ENCODE results near the gene OTUD3.

OTUD3 gene, protein sequence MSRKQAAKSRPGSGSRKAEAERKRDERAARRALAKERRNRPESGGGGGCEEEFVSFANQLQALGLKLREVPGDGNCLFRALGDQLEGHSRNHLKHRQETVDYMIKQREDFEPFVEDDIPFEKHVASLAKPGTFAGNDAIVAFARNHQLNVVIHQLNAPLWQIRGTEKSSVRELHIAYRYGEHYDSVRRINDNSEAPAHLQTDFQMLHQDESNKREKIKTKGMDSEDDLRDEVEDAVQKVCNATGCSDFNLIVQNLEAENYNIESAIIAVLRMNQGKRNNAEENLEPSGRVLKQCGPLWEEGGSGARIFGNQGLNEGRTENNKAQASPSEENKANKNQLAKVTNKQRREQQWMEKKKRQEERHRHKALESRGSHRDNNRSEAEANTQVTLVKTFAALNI

DNA sequence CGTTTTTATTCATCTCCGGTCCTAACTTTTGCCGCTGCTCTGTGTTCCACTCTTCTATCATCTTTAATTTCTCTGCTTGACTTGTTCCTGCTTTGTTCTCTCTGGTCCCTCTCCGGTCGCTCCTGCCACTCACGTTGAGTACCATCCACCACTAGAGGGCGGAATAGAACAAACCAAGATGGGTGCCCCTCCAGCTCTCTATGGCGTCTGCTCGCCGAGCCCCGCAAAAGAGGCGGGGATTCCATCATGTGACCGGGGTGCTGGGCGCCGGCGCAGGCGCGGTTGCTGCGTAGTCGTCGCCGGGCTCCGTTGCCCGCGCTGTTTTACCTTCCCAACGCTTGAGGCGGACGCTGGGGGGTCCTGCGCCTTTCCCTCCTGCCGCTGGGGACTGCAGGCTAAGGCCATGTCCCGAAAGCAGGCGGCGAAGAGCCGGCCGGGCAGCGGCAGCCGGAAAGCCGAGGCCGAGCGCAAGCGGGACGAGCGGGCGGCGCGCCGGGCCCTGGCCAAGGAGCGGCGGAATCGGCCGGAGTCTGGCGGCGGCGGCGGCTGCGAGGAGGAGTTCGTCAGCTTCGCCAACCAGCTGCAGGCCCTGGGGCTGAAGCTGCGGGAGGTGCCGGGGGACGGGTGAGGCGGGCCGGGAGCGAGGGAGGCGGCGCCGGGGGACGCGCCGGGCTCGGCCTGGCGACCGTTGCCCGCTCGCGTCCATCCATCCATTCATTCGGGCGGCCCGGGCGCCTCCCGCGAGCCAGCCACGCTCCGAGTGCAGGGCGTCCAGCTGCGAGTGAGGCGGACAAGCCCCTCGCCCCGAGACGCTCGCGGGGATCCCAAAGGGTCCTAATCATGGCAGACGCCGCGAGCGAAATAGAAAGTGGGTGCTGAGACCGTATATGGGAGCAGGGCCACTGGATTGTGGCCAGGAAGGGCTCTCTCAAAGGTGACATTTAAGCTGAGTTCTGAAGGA is at the start of gene OTUD3:
Gene OTUD3, plus strand, starts transcription at position 285 of the 961 bp plus-strand sequence. Its CDS starts 119 bp downstream, at position 404.
- peak; percentile 97 for DNase-seq (ENCODE audit: low spot score)
- in situ Hi-C loops (cut with MboI; ENCODE audit: low pct_unique_long_range_greater_than_20kb, low sequenced_read_pairs, unreplicated experiment): no loop called here
- TF ChIP-seq, protein P1, sequence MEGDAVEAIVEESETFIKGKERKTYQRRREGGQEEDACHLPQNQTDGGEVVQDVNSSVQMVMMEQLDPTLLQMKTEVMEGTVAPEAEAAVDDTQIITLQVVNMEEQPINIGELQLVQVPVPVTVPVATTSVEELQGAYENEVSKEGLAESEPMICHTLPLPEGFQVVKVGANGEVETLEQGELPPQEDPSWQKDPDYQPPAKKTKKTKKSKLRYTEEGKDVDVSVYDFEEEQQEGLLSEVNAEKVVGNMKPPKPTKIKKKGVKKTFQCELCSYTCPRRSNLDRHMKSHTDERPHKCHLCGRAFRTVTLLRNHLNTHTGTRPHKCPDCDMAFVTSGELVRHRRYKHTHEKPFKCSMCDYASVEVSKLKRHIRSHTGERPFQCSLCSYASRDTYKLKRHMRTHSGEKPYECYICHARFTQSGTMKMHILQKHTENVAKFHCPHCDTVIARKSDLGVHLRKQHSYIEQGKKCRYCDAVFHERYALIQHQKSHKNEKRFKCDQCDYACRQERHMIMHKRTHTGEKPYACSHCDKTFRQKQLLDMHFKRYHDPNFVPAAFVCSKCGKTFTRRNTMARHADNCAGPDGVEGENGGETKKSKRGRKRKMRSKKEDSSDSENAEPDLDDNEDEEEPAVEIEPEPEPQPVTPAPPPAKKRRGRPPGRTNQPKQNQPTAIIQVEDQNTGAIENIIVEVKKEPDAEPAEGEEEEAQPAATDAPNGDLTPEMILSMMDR (IDR thresholded peaks at IDR 0.05; ENCODE audit: extremely low read depth, insufficient read depth, missing control alignments): peak; percentile 86

DNA sequence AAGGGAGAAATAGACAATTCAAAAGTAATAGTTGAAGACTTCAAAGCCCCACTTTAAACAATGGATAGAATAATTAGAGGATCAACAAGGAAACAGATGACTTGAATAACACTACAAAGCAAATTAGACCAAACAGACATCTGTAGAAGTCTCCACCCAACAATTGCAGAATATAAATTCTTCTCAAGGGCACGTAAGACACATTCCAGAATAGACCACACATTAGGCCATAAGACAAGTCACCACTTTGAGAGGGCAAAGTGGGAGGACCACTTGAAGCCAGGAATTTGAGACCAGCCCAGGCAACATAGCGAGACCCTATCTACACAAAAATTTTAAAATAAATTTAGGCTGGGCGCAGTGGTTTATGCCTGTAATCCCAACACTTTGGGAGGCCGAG is 46.6 kb upstream of the OTUD3 start:
- no peak for DNase-seq (ENCODE audit: low spot score)
- in situ Hi-C loops (cut with MboI; ENCODE audit: low pct_unique_long_range_greater_than_20kb, low sequenced_read_pairs, unreplicated experiment): no loop called here

DNA sequence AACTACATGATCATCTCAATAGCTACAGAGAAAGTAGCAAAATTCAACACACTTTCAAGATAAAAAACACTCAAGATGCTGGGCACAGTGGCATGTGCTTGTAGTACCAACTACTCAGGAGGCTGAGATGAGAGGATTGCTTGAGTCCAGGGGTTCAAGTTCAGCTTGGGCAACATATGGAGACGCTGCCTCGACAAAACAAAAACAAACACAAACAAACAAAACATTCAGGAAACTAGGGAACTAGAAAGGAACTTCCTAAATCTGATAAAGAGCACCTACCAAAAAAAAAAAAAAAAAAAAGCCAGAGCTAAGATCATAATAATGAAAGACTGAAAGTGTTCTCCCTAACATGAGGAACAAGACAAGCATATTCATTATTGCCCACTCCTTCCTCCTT is 44.3 kb upstream of the OTUD3 start:
- in situ Hi-C loops (cut with MboI; ENCODE audit: low pct_unique_long_range_greater_than_20kb, low sequenced_read_pairs, unreplicated experiment): no loop called here
- no peak for DNase-seq (ENCODE audit: low spot score)
- TF ChIP-seq, protein P1 (IDR thresholded peaks at IDR 0.05; ENCODE audit: extremely low read depth, insufficient read depth, missing control alignments): no peak

More for the DNA sequence above, 46.6 kb upstream of the OTUD3 start:
- TF ChIP-seq, protein P1 (IDR thresholded peaks at IDR 0.05; ENCODE audit: extremely low read depth, insufficient read depth, missing control alignments): no peak

DNA sequence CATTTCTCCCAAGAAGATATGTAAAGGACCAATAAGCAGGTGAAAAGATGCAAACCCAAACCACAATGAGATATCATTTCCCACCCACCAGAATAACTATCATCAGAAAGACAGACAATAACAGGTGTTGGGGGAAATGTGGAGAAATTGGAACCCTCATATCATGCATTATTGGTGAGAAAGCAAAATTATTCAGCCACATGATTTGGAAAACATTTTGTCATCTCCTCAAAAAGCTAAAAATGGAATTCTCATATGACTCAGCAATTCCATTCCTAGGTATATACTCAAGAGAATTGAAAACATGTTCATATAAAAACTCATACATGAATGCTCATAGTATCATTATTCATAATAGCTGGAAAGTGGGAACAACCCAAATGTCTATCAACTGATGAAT is 42.0 kb upstream of the OTUD3 start:
- no peak for DNase-seq (ENCODE audit: low spot score)
- in situ Hi-C loops (cut with MboI; ENCODE audit: low pct_unique_long_range_greater_than_20kb, low sequenced_read_pairs, unreplicated experiment): no loop called here
- TF ChIP-seq, protein P1 (IDR thresholded peaks at IDR 0.05; ENCODE audit: extremely low read depth, insufficient read depth, missing control alignments): no peak

DNA sequence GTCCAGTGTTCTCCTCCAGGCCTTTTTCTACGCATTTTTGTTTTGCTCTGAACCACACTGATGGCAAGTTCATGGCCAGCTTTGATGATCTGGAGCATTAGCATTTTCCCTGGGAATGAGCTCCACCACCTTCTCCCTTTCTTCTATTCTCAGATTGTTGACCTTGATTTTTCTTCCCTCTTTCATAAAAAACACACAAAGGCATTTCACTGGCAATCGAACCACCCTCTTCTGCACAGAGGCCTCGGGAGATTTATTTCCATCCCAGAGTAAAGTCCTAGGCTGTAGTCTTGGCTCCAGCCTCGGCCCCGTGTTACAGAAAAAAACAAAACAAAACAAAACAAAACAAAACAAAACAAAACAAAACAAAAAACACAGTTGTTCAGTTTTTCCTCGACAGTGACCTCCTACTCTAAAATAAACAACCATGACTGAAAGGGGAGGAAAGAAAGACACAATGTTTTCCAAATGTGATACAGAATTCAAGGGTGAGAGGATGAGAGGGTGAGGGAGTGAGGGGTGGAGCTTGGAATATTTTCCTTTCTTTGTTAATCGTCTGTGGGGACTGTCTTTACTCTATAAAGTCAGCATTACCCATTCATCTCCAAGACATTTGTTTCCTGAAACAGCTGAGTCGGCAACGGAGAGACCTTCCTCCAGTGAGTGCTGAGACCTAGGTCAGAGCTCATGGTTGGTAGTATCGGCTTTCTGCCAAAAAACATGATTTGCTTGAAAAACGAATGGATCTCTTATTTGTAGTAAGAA is 37.3 kb upstream of the OTUD3 start:
- TF ChIP-seq, protein P1 (IDR thresholded peaks at IDR 0.05; ENCODE audit: extremely low read depth, insufficient read depth, missing control alignments): no peak
- in situ Hi-C loops (cut with MboI; ENCODE audit: low pct_unique_long_range_greater_than_20kb, low sequenced_read_pairs, unreplicated experiment): no loop called here
- DNase-seq (ENCODE audit: low spot score): no peak

DNA sequence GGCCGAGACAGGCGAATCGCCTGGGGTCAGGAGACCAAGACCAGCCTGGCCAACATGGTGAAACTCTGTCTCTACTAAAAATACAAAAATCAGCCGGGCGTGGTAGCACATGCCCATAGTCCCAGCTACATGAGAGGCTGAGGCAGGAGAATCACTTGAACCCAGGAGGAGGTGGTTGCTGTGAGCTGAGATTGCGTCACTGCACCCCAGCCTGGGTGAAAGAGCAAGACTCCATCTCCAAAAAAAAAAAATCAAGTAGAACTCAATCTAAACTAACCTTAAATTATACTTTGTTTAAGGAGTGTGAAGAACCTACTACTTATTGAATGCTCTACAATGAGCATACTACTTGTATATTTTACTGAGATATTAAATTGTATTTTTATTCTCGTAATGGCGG is 36.6 kb upstream of the OTUD3 start:
- in situ Hi-C loops (cut with MboI; ENCODE audit: low pct_unique_long_range_greater_than_20kb, low sequenced_read_pairs, unreplicated experiment): no loop called here
- TF ChIP-seq, protein P1 (IDR thresholded peaks at IDR 0.05; ENCODE audit: extremely low read depth, insufficient read depth, missing control alignments): no peak
- no peak for DNase-seq (ENCODE audit: low spot score)
